ENCODE data around the gene ACD. TPM values are rescaled to one million over a fixed set of nuclear protein-coding genes. Genes with fewer than 3 reads are reported as not detected.

The ACD gene
- total RNA-seq, 1 donor from 2014 or later, result 16.6 TPM

GRCh38 chr16:67655363-67655762 lies 4.7 kb downstream of the ACD start:
- H3K9me3 ChIP-seq, result no peaks in the 10 kb centered on the region
- H3K36me3 ChIP-seq, result peaks cover 17% of the 10 kb centered on the region
- no peak overlapping the region for H3K27ac ChIP-seq
- peaks cover 19% of the 10 kb centered on the region for H3K4me1 ChIP-seq
- peaks cover 36% of the 10 kb centered on the region for H3K27me3 ChIP-seq (ENCODE audit: low read depth)
- H3K4me3 ChIP-seq, result no peak overlapping the region
- intact Hi-C loops (cut with DNase I), result no loop called here
- ATAC-seq (no peak), DNase-seq (no peak)
- TF ChIP-seq, protein P1, sequence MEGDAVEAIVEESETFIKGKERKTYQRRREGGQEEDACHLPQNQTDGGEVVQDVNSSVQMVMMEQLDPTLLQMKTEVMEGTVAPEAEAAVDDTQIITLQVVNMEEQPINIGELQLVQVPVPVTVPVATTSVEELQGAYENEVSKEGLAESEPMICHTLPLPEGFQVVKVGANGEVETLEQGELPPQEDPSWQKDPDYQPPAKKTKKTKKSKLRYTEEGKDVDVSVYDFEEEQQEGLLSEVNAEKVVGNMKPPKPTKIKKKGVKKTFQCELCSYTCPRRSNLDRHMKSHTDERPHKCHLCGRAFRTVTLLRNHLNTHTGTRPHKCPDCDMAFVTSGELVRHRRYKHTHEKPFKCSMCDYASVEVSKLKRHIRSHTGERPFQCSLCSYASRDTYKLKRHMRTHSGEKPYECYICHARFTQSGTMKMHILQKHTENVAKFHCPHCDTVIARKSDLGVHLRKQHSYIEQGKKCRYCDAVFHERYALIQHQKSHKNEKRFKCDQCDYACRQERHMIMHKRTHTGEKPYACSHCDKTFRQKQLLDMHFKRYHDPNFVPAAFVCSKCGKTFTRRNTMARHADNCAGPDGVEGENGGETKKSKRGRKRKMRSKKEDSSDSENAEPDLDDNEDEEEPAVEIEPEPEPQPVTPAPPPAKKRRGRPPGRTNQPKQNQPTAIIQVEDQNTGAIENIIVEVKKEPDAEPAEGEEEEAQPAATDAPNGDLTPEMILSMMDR (IDR thresholded peaks at IDR 0.05), result no peak

DNA sequence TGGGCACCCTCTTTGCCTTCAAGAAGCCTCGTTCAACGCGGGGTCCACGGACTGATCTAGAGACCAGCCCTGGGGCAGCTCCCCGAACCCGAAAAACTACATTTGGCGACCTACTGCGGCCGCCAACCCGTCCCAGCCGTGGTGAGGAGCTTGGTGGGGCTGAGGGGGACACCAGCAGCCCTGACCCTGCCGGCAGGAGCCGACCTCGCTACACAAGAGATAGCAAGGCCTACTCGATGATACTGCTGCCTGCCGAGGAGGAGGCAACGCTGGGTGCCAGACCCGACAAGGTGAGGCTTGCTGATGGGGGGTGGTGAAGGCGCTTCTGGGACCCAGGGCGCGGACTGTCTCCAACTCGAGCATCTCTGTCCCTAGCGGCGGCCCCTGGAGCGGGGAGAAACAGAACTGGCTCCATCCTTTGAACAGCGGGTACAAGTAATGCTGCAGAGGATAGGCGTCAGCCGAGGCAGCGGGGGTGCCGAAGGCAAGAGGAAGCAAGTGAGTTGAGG lies 5.6 kb downstream of the ACD start:
- intact Hi-C loops (cut with DNase I), result no loop called here
- no peaks in the 10 kb centered on the region for H3K9me3 ChIP-seq
- no peak for DNase-seq
- ATAC-seq, result no peak
- no peak overlapping the region for H3K4me3 ChIP-seq
- no peak overlapping the region for H3K27ac ChIP-seq
- H3K27me3 ChIP-seq (ENCODE audit: low read depth), result peaks cover 43% of the 10 kb centered on the region
- TF ChIP-seq, protein P1 (IDR thresholded peaks at IDR 0.05), result no peak
- H3K4me1 ChIP-seq, result peaks cover 16% of the 10 kb centered on the region
- H3K36me3 ChIP-seq, result peaks cover 17% of the 10 kb centered on the region

DNA sequence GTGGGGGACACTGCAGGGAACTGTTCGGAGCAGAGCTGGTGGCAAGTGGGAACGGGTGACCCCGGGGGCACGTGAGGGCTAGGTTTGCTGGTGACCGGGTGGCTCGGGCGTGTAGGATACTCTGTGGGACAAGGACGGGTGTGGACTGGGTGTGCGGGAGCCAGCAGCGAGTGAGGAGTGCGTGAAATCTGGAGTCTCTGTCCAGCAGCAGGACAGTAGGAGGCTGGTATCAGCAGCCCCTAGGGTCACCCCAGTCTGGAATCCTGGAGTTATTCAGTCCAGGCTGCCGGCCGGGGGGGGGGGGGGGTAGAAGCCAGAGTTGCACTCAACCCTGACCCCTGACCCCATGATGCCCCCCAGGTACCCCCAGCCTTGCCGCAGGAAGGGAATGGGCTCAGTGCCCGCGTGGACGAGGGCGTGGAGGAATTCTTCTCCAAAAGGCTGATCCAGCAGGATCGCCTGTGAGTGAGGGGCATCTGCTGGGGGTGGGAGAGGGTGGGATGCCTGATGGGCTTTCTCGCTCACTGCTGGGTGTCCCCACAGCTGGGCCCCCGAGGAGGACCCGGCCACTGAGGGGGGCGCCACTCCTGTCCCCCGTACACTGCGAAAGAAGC lies 6.2 kb downstream of the ACD start:
- Histone ChIP-seq H3K27me3 (ENCODE audit: low read depth) (peaks cover 49% of the 10 kb centered on the region), H3K4me3 (no peak overlapping the region), H3K4me1 (peaks cover 10% of the 10 kb centered on the region), H3K27ac (no peak overlapping the region), H3K9me3 (no peaks in the 10 kb centered on the region), H3K36me3 (peaks cover 17% of the 10 kb centered on the region)
- TF ChIP-seq, protein P1 (IDR thresholded peaks at IDR 0.05), result no peak
- intact Hi-C loops (cut with DNase I), result no loop called here
- DNase-seq (no peak), ATAC-seq (no peak)

DNA sequence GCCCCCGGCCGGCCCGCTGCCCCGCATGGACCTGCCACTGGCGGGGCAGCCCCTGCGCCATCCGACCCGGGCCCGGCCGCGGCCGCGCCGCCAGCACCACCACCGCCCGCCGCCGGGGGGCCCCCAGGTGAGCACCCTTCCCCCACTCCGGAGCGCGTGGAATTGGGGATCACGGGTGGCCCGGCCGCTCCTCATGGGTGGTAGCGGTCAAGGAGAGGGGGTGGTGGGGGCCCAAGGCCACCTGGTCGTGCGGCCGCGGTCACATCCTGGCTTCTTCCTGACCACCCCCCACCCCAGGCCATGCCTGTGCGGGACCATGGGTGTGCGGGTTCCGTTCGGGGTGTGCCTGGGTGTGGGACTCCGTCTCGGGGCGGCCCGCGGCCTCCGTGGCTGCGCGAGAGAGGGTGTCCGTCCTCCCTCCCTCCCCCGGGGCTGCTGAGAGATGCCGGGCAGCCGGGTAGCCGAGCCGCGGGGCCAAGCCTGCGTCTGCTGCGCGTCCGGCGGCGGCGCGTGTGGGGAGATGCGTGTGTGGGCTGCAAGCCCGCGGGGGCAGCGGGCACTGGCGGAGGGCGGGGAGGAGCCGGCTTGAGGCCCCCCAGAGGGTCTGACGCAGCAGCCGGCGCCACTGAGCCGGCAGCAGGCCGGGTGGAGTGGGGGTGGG lies 6.8 kb downstream of the ACD start:
- Histone ChIP-seq H3K36me3 (peaks cover 17% of the 10 kb centered on the region), H3K4me1 (peaks cover 7% of the 10 kb centered on the region), H3K9me3 (no peaks in the 10 kb centered on the region), H3K27ac (no peak overlapping the region), H3K27me3 (ENCODE audit: low read depth) (peaks cover 55% of the 10 kb centered on the region), H3K4me3 (peak overlapping the region; percentile 39)
- ATAC-seq, result peak in 1 of 2 donors; percentile 3
- TF ChIP-seq, protein P1 (IDR thresholded peaks at IDR 0.05), result no peak
- DNase-seq, result peak; percentile 41
- intact Hi-C loops (cut with DNase I), result no loop called here

GRCh38 chr16:67652578-67653127 lies 7.4 kb downstream of the ACD start:
- ATAC-seq, result peak; percentile 9 to 31
- peaks cover 11% of the 10 kb centered on the region for H3K36me3 ChIP-seq
- peak overlapping the region; percentile 39 for H3K4me3 ChIP-seq
- no peaks in the 10 kb centered on the region for H3K9me3 ChIP-seq
- H3K27ac ChIP-seq, result no peak overlapping the region
- DNase-seq, result no peak
- H3K4me1 ChIP-seq, result peaks cover 7% of the 10 kb centered on the region
- H3K27me3 ChIP-seq (ENCODE audit: low read depth), result peaks cover 61% of the 10 kb centered on the region
- intact Hi-C loops (cut with DNase I), result no loop called here
- TF ChIP-seq, protein P1 (IDR thresholded peaks at IDR 0.05), result no peak

Measured in lower lobe of right lung (tissue), 2 donors.